HUES6 (cell line): ENCODE measurements around the gene ARID1B.

Experiments used
- H3K27ac ChIP-seq: 2 replicates; pipeline ENCODE4 v1.7.0; 2013; ENCODE audit warnings: low read depth, mild to moderate bottlenecking, low read length, inconsistent platforms
- H3K27me3 ChIP-seq: 2 replicates; pipeline ENCODE4 v1.6.1; 2013; ENCODE audit warnings: low read length; ENCODE audit not compliant: control insufficient read depth, insufficient read depth
- H3K36me3 ChIP-seq: 2 replicates; pipeline ENCODE4 v1.6.1; 2013; ENCODE audit warnings: low read length; ENCODE audit not compliant: control insufficient read depth, insufficient read depth
- H3K4me1 ChIP-seq: 2 replicates; pipeline ENCODE4 v1.6.1; 2013; ENCODE audit warnings: low read length; ENCODE audit not compliant: control insufficient read depth, insufficient read depth
- H3K4me3 ChIP-seq: 2 replicates; pipeline ENCODE4 v1.5.1; 2013; ENCODE audit warnings: low read depth, low read length
- H3K9ac ChIP-seq: one replicate; pipeline ENCODE4 v1.6.1; 2013; ENCODE audit warnings: mild to moderate bottlenecking, low read length
- H3K9me3 ChIP-seq: 2 replicates; pipeline ENCODE4 v1.6.1; 2013; ENCODE audit warnings: low read depth, low read length; ENCODE audit not compliant: control insufficient read depth, insufficient read depth

Gene ARID1B

GRCh38 chr6:157259443-157259842, 482.3 kb downstream of the ARID1B start:
- Histone ChIP-seq H3K27ac (no peak overlapping the region), H3K9ac (no peak overlapping the region), H3K9me3 (no peaks in the 10 kb centered on the region), H3K4me1 (no peaks in the 10 kb centered on the region), H3K4me3 (no peak overlapping the region), H3K27me3 (no peaks in the 10 kb centered on the region), H3K36me3 (no peaks in the 10 kb centered on the region)
